Cardiac muscle cell (in vitro differentiated cells and primary cell): Measurements from ENCODE around the gene DHRS1. TPM values are rescaled to one million over a fixed set of nuclear protein-coding genes. Genes with fewer than 3 reads are reported as not detected.
A peak's percentile ranks its signal among the peaks of the same experiment; 100 is the strongest.
"Not testable (repeated sequence)": the region's sequence is repeated elsewhere in the genome, so short reads cannot be mapped to it uniquely, and the experiment has no call there.

Experiments
- DNase-seq, 2 donors: peaks; one replicate each; pipeline versions ENCODE4 v3.0.0 to v3.0.0-alpha.2; 2010 to 2017; ENCODE audit warnings: low read depth in 1 of 2, low spot score in 1 of 2
- H3K27ac ChIP-seq: fragments of 200-600 bp; sonication (generic); 2 replicates; pipeline ENCODE4 v1.5.1; 2016
- H3K27me3 ChIP-seq: fragments of 200-600 bp; sonication (generic); 2 replicates; pipeline ENCODE4 v1.6.0; 2016; ENCODE audit warnings: control low read depth
- H3K36me3 ChIP-seq: fragments of 200-600 bp; sonication (generic); 2 replicates; pipeline ENCODE4 v1.5.1; 2016; ENCODE audit warnings: control low read depth
- H3K4me1 ChIP-seq: fragments of 200-600 bp; sonication (generic); 2 replicates; pipeline ENCODE4 v1.8.1; 2017; ENCODE audit warnings: low read depth, mild to moderate bottlenecking, mixed run types
- H3K4me3 ChIP-seq: fragments of 200-600 bp; sonication (generic); 2 replicates; pipeline ENCODE4 v1.5.1; 2016; ENCODE audit warnings: mild to moderate bottlenecking
- H3K9me3 ChIP-seq: fragments of 200-600 bp; sonication (generic); 2 replicates; pipeline ENCODE4 v1.5.1; 2017; ENCODE audit warnings: low read depth, mild to moderate bottlenecking, control low read depth
- polyA plus RNA-seq: library from polyadenylated mRNA; unstranded; fragments of >200 nt; fragmentation: Nextera tagmentation; extraction: Ambion mirVana; gene quantifications from 2 replicates; pipeline ENCODE4 v1.2.1, GENCODE V29; 2016
- total RNA-seq: library from RNA; depleted of rRNA; stranded (reverse); fragments of >200 nt; gene quantifications from 2 replicates; pipeline ENCODE4 v1.2.3, GENCODE V29; 2016
- TF ChIP-seq, protein P1 (sequence below): IDR thresholded peaks from 2 replicates; pipeline ENCODE4 v1.5.1; 2012; ENCODE audit warnings: low read depth, mild to moderate bottlenecking, low read length

Gene DHRS1
- total and polyA plus RNA-seq, 2 experiments from 2014 or later: 43.2 to 58.1 TPM

DNA sequence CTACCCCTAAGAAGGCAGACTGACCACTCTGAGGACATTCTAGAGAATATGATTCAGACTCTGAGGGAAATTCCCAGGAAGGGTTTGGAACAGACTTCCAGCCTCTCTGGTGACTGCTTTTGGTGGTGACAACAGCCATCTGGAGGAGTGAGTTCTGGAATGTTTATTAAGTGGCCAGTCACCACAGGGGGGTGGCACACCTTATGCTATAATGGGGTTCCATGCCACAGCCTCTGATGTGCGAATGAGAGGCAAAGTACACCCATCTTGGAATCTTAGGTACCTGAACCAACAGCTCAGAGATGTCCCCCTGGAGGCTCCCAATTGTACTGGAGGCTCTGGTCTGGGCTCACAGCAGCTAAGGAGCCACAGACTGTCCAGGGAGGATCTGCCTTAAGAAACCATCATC, 47.7 kb downstream of the DHRS1 start:
- no peaks in the 10 kb centered on the region for H3K27me3 ChIP-seq
- no peak overlapping the region for H3K27ac ChIP-seq
- H3K4me3 ChIP-seq: no peak overlapping the region
- H3K9me3 ChIP-seq: no peaks in the 10 kb centered on the region
- peaks cover 6% of the 10 kb centered on the region for H3K4me1 ChIP-seq
- no peaks in the 10 kb centered on the region for H3K36me3 ChIP-seq
- TF ChIP-seq, protein P1, sequence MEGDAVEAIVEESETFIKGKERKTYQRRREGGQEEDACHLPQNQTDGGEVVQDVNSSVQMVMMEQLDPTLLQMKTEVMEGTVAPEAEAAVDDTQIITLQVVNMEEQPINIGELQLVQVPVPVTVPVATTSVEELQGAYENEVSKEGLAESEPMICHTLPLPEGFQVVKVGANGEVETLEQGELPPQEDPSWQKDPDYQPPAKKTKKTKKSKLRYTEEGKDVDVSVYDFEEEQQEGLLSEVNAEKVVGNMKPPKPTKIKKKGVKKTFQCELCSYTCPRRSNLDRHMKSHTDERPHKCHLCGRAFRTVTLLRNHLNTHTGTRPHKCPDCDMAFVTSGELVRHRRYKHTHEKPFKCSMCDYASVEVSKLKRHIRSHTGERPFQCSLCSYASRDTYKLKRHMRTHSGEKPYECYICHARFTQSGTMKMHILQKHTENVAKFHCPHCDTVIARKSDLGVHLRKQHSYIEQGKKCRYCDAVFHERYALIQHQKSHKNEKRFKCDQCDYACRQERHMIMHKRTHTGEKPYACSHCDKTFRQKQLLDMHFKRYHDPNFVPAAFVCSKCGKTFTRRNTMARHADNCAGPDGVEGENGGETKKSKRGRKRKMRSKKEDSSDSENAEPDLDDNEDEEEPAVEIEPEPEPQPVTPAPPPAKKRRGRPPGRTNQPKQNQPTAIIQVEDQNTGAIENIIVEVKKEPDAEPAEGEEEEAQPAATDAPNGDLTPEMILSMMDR: peak; percentile 11
- peak in 1 of 2 donors; percentile 23 for DNase-seq

DNA sequence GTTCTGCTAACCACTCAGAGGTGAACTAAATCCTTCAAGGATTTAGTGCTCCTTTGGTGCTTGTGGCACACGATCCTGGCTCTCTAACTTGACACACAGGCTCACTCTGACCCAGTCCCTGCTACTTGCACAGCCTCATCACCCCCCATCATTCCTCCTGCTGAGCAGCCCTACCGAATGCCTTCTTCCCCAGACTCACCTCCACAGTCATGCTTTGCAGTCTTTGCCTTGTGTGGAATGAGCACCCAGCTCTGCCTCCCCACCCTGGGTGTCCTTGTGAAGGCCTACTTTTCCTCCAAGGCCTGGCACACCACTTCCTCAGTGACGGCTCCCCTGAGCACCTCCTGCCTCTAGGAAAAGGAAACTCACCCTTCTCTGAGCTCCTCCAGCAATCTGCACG, 49.2 kb downstream of the DHRS1 start:
- no peaks in the 10 kb centered on the region for H3K27me3 ChIP-seq
- H3K9me3 ChIP-seq: no peaks in the 10 kb centered on the region
- H3K36me3 ChIP-seq: no peaks in the 10 kb centered on the region
- no peak for DNase-seq
- no peak overlapping the region for H3K4me3 ChIP-seq
- no peaks in the 10 kb centered on the region for H3K4me1 ChIP-seq
- no peak overlapping the region for H3K27ac ChIP-seq
- TF ChIP-seq, protein P1: no peak

- Histone ChIP-seq H3K27ac (no peak overlapping the region), H3K4me1 (no peaks in the 10 kb centered on the region), H3K4me3 (no peak overlapping the region), H3K9me3 (no peaks in the 10 kb centered on the region), H3K36me3 (no peaks in the 10 kb centered on the region), H3K27me3 (no peaks in the 10 kb centered on the region)
- no peak for DNase-seq
- TF ChIP-seq, protein P1: no peak
These were observed 50.2 kb downstream of the DHRS1 start for GRCh38 chr14:24249230-24250021.

- TF ChIP-seq, protein P1: no peak
These were observed 52.2 kb downstream of the DHRS1 start for GRCh38 chr14:24247422-24247821.

GRCh38 chr14:24246765-24247212, 52.8 kb downstream of the DHRS1 start:
- Histone ChIP-seq H3K36me3 (no peaks in the 10 kb centered on the region), H3K4me3 (no peak overlapping the region)
- no peak for DNase-seq

More at GRCh38 chr14:24247422-24247821, 52.2 kb downstream of the DHRS1 start:
- no peaks in the 10 kb centered on the region for H3K9me3 ChIP-seq
- no peaks in the 10 kb centered on the region for H3K36me3 ChIP-seq
- no peaks in the 10 kb centered on the region for H3K4me1 ChIP-seq
- no peak overlapping the region for H3K4me3 ChIP-seq
- H3K27ac ChIP-seq: no peak overlapping the region
- no peaks in the 10 kb centered on the region for H3K27me3 ChIP-seq
- DNase-seq: no peak

GRCh38 chr14:24245350-24245749, 54.2 kb downstream of the DHRS1 start:
- not testable (repeated sequence) for DNase-seq, H3K9me3 ChIP-seq, H3K4me1 ChIP-seq, H3K36me3 ChIP-seq, H3K27me3 ChIP-seq, H3K4me3 ChIP-seq, H3K27ac ChIP-seq

More at GRCh38 chr14:24246765-24247212, 52.8 kb downstream of the DHRS1 start:
- Histone ChIP-seq H3K4me1 (no peaks in the 10 kb centered on the region), H3K9me3 (no peaks in the 10 kb centered on the region), H3K27ac (no peak overlapping the region), H3K27me3 (no peaks in the 10 kb centered on the region)
- TF ChIP-seq, protein P1: no peak
